Measurements from ENCODE around the gene SPRR5.

- no peak for TF ChIP-seq CTCF (IDR thresholded peaks at IDR 0.05)
- no peak for TF ChIP-seq ZFX (IDR thresholded peaks at IDR 0.05; ENCODE audit: borderline replicate concordance)
Observed at GRCh38 chr1:152909206-152909605, 37.8 kb upstream of the SPRR5 start.

All from 22Rv1 (cell line).